CD4-positive, alpha-beta T cell treated with Interleukin-15 for 1 hour (primary cell): ENCODE results near the gene C1QTNF8.

ENCODE experiments used
- DNase-seq: peaks from one replicate; pipeline ENCODE4 v3.0.0-alpha.2; 2020

C1QTNF8 gene

DNA sequence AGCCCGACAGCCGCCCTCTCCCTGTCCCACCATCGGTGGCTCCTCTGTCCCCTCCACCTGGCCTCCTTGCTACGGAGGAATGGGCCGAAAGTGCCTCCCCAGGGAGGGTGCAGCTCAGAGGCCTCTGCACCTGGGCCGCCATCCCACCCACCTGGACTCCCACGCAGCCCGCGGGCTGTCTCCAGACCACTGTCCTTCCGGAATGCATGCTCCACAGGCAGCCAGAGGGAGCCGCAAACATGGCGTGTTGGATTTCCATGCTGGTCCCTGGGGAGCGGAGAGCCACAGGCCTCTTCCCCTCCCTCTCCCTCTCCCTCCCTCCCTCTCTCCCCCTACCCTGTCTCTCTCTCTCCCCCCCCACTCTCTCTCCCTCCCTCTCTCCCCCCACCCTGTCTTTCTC is 20.5 kb downstream of the C1QTNF8 start:
- no peak for DNase-seq

DNA sequence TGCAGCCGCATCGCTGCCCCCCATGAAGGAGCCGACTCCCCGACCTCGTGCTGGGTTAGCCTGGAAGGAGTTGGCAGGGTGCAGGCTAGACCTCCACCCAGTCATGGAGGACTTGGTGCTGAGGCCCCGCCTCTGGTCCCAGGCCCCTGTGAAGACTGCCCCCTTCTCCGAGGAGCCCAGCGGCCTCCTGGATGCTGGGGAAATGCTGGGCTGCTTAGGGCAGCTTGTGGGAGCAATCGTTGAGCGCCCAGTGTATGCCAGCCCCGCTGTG is 21.7 kb downstream of the C1QTNF8 start:
- no peak for DNase-seq

DNA sequence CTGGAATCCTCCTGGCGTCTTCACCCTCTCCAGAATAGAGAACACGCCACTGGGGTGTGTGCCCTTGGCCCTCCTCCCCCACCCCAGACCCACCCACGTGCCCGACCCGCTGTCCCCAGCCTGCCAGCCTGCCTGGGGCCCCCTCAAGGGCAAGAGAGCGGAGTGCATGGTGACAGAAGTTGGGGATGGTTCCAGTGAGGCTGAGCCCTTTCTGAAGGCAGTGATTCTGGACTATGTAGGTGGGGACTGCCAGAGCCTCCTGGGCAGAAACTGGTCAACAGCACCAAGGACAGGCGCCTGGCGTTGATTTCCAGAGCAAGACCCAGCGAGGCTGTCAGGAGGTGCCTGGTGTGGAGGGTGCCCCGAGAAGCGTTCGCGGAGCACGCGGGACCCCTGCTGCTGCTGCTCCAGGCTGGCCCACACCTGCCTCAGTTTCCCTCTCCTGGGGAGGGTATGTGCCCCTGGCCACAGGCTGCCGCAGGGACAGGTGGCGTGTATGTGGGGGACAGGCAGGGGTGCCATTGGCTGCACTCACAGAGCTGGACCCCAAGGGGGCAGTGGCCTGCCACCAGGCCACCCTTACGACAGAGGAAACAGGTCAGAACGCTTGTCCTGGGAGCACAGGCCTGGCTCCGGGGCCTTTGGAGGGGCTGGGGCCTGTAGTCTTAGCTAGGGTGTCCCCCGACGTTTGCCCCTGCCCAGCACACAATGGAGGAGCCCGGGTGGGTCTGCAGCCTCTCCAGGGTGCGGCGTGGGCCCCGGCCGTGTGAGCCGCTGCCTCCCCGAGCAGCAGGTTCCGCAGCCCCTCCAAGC is 22.3 kb downstream of the C1QTNF8 start:
- DNase-seq = no peak

DNA sequence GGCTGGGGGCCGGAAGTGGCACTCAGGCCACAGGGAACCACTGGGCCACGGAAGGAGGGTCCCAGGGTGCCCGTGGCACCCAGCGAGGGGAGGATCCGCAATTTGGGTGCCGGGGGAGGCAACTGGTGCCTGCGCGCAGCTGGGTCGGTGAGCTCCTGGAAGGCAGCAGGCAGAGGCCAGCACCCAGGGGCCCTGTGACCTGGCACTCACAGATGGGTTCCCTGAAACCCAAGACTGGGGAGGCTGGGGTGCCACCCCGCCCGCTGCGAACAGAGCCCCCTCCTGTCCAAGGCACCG is 22.8 kb downstream of the C1QTNF8 start:
- no peak for DNase-seq

DNA sequence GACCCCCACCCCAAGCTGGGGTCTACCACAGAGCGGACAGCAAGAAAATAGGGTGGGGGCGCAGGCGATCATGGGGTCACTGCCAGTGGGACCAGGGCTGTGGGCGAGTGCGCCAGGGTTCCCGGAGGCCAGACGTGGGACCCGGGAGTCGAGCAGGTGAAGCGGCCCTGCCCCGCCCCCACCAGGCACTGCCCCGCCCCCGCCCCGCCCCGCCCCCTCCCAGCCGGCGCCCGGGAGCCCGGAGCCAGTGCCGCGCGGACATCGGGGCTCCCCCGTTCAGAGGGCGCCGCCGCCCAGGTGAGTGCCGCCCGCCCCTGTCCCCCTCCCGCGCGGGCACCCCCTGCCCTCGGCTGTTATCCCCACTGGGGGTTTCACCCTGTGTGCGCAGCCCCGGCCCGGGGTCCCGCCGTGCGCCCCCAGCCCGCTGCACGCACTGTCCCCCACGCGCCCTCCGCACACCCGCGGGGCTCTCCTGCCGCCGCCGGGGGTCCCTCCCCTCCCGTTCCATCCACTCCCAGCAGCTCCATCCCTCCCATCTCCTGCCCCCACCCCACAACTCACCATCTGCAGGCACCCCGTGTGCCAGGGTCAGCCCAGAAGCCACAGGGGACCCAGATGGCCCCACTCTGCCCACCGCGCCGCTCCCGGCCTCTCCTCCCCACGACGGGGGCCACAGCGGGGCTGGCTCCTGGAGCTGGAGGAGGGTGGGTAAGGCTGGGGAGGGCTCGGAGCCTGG is 23.4 kb downstream of the C1QTNF8 start, which contains the start of gene SSTR5:
Gene SSTR5 (plus strand): TSS at position 222 of the 736 bp plus-strand sequence. CDS start 6,122 bp downstream, outside the sequence.
- DNase-seq = no peak

DNA sequence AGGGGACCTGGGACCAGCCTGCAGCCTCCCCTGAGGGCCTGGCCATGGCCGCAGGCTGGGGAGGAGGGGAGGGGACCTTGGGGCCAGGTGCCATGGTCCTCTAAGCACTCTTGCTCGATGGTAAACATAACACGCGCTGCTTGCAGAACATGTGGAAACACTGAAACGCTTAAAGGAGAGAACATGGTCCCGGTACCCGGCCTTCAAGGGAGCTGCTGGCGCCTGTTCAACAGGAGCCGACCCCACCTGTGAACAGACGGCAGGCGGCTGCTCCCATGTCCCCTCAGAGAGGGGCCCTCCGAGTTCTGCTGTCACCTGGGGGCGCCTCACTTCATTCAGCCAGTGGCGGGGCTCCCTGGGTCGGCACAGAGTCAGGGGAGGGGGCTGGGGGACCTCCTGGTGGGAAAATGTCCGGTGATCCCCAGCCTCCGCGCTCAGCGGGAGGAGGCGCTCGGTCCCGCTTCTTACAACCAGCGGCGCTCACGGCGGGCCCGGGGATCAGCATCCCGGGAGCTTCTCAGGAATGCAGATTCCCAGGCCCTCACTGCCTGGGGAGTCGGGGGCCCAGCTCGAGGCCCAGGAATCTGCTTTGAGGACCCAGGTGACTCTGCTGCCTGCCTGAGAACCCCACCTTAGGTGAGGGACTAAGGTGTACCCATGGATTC is 24.4 kb downstream of the C1QTNF8 start:
- no peak for DNase-seq

DNA sequence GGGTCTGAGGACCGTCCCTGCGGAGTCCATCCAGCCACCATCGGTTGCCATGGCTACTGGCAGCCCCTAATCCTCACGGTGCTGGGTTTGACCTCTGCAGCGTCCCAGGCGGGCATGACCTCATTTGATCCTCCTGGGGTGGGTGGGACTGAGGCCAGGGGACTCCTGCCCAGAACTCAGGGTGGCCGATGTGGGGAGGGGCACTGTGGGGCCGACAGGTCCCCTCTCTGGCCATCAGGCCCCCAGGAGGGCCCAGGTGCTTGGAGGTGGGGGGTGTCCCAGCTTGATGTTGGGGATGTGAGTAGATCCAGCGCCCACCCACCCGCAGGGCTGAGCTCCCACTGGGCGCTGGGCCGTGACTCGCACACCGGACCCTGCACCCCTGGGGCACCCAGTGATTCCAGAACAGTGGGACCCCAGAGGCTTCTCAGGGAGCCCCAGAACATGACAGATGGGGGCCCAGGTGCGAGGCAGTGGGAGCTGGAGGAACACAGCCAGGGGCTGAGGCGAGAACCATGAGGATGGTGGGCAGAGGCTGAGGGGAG is 25.1 kb downstream of the C1QTNF8 start:
- no peak for DNase-seq

DNA sequence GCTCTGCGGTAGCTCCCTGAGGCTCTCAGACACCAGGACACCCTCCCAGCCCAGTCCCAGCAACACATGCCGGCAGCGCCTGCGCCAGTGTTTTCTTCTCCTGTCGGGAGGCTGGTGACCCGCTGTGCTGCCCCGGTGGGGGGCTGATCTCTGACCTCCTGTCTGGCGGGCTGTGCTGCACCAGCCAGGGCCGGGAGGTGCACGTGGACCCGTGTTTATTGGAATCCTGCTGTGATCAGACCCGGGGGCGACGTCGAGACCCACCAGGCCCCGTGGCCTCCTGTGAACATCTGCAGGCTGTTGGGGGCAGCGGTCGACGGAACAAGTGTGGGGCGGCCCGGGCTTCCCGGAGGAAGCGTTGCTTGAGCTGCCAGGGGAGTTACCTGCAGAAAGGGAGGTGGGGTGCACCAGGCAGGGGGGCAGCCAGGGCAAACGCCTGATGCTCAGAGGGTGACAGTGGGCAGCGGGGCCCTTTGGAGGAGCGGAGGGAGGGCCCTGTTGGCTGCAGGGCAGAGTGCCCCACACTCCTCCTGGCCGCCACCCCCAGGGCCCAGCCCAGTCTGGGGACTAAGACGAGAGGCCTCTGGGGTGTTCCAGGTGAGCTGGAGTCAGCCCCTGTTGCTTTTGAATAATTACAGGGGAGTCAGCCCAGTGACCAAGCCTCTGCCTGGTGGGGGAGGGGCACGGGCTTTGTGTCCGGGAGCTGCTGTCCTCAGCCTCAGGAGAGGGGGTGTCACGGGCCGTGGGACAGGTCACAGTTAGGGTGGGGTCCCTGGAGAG is 25.8 kb downstream of the C1QTNF8 start:
- no peak for DNase-seq

DNA sequence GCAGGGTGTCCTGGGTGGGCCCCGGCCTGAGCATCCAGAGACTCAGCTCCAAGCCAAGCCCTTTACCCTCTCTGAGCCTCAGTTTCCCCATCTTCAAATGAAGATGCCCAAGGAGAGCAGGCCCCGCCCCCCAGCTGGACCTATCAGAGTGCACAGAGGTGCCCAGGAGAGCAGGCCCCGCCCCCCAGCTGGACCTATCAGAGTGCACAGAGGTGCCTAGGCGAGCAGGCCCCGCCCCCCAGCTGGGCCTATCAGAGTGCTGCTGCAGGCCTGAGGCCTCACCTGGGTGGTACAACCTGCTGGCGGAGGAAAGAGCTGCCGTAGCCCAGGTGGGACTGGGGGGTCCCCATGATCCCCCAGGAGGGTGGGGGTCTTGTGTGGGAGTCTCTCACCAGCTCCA is 26.9 kb downstream of the C1QTNF8 start:
- no peak for DNase-seq

DNA sequence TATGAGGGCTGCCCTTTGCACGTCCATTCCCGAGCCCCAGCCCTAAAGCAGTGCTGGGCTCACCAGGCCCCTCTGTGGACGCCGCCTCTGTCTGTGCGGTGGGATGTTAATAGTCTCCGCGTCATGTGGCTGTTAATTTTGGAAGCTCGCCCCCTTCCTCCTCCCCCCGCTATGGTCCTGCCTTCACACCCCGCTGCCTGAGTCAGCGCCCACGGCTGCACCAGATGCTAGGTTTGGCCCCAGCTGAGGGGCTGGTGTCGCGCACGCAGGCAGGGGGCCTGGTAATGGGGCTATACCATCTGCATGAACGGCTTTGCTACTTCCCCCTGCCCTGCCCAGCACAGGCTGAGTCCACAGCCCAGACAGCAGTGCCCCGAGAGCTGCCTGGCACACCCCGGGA is 27.6 kb downstream of the C1QTNF8 start:
- no peak for DNase-seq

DNA sequence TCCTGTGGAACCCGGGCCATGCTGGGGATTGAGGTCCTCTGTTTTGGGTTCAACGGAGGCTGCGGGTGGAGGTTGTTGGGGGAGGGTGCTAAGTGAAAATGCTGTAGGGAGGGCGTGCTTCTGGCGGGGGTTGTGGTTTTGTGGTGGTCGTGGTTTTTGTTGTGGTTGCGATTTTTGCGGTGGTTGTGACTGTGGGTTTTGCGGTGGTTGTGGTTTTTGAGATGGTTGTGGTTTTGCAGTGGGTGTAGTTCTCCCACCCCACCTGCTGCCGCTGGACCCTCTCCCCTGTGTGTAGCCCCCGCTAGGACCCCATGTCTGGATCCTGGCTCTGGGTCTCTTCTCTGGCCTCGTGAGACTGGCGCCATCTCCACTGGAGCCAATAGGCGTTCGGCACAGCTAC is 28.4 kb downstream of the C1QTNF8 start:
- no peak for DNase-seq

DNA sequence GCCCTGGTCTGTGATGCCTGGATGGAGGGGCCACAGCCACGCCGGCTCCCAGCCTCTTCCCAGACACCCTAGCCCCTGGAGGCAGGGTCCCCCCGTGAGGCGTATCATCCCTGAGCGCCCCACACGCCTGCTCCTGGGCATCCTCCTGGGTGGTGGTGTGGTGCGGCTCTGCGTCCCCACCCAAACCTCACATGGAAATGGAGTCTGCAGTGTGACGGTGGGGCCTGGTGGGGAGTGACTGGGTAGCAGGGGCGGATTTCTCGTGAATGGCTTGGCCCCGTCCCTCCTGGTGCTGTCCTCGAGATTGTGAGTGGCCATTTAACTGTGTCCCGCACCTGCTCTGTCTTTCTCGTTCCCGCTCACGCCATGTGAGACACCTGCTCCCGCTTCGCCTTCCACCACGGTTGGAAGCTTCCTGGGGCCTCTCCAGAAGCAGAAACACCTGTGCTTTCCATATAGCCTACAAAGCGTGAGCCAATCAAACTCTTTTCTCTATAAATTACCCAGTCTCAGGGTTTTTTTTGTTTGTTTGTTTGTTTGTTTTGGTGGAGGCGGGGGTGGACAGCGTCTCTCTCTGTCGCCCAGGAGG is 29.4 kb downstream of the C1QTNF8 start:
- DNase-seq = no peak

DNA sequence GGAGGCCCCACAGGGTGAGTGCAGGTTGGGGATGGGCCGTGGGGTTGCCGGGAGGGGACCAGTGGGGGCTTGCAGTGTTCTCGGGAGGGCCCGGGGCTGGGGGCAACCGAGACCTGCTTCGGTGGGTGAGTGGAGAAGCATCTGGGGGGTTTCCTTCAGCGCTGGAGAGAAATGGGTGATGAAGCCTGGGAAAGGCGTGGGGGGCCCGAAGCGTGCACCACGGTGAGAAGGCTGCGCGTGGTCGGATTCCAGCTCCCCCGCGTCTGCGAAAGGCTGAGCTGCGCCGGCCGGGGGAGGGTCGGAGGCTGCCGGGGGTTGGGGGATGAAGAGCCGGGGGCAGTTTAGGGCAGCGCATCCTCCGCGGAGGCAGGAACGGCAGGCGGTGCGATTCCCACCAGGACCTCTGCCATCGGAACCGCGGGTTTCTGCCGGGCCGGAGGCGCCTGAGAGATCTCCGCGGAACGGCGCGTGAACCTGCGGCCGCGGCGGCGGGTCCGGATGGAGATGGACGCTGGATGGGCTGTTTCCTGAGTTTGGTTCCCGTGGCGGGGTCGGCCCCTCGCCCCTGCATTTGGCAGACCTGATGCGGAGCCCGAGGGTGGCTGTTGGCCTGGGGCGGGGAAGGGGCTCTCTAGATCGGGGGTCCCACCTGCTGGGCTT is 30.4 kb downstream of the C1QTNF8 start:
- DNase-seq = no peak

DNA sequence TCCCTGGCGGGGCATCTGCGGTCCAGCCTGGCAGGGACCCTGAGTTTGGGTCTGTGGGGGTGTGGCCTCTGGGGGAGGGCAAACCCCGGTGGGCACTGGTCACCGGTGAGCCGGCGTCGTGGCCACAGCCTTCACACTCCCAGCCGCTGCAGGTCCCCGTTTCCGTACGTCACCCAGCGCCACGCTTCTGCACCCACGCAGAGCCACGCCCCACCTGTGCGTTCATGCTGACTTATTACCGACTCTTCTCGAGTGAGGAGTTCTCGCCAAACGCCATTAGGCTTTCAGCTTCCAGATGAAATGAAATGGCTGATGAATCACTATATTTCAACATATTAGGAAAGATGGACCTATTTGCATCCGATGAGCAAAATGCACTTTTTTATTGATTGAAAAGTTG is 32.3 kb downstream of the C1QTNF8 start:
- no peak for DNase-seq

DNA sequence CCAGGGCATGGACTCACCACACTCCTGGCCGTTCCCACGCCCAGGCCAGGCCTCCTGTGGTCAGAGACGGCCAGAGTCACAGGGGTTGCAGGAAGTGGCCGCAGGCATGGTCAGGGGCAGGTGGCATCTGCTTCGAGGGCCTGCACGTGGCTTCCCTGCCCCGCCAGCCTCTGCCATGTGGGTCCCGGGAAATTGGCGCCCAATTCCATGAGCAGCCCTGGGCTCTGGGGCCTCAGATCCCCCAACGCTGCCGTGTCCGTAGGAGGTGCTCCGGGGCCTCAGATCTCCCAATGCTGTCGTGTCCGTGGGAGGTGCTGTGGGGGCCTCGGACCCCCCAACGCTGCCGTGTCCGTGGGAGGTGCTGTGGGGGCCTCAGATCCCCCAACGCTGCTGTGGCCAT is 33.1 kb downstream of the C1QTNF8 start:
- no peak for DNase-seq

DNA sequence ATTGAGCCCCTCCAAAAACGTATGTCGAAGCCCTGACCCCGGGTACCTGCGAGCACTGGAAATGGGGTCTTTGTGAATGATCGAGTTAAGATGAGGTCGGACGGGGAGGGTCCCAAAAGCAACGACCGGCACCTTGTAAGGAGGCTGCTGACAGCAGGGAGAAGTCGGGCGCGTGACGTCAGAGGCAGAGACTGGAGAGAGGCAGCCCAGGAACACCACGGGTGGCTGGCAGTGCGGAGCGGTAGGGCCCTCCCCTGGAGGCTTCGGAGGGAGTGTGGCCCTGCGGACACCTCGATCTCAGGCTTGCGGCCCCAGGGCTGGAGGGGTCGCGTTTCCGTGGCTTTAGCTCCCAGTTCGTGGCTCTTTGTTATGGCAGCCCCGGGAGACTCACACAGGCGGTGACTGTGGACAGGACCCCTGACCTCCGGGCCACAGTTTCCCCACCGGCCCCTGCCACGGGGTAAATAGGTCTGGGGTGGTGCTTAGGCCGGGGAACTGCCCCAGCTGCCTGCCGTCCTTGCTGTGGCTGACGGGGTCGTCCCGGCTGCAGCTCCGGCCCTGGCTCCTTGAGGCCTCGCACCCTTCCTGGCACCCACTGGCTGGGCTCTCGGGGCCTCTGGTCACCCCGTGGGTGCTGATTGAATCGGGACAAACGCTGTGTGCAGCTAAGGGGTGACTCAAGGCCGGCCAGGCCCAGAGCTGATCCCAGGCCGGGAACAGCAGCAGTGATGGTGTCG is 34.1 kb downstream of the C1QTNF8 start:
- DNase-seq = no peak

DNA sequence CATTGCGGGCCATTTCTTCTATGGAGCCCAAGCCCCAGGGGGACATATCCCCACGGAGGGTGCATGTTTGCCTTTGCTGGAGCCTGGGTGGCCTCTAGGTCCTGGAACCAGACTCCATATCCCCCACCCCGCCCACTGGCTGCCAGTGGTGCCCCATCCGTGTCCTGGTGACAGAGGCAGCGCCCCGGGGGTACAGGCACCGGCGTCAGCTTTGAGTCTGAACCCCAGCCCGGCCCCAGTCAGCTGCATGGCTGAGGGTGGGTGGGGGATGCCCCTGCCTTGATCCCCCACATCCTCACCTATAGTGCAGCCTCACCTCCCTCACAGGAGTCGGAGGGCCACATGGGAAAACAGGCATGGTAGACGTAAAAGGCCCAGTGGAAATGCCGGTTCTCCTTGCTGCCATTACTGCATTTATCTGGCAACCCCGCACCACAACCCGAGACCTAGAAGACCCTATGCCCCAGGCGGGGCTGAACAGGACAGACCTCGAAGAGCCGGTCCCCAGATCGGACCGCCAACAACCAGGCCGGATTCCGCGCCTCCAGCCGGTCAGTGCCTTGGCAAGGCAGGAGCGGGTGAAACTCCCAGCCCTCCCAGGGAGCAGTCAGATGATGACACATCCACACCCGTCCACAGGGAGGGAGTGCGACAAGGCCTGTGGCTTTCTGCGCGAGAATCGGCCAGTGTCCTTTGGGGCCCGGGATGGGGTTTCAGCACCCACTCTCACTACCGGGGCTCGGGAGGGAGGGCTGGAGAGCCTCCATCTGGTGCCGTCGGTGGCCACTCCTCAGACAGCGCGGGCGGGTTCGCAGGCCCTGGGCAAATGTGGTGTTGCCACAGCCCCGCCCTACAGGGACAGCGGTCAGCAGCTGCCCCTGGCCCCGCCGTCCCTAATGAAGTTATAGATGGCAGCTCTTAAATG is 35.4 kb downstream of the C1QTNF8 start:
- DNase-seq = no peak

DNA sequence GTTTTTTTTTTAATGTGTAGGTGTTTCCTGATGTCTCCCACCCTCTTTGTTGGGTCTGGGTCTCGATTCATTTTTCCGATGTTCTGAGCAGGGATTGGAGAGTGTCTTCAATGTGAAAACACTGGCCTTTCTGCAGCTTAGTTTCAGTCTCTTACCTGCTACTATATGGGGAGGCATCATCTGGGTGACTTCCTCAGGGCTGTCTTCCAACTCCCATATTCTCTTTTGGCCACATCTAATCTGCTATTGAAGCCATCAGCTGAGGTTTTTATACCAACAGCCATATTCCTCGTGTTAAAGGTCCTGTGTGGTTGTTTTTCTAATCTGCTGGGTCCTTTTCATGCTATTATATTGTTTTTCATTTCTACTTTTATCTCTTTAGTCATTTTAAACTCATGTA is 36.7 kb downstream of the C1QTNF8 start:
- no peak for DNase-seq

DNA sequence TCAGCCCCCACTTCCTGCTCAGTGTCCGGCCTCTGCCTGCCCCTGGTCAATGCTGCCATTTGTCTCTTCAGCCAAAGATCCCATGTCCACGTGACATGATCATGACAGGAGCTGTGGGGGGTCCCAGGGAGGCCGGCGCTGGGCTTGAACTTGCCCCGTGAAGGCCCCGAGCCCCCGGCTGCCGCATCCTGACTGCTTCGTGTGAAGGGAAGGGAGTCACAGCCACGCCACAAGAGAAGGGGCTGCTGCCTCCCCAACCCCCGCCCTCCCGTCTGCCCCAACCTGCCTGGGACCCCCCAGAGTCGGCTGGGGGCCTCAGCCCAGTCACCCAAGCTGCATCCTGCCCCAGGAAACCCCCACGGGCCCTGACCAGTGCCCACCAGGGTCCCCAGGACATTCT is 37.8 kb downstream of the C1QTNF8 start:
- DNase-seq = no peak

DNA sequence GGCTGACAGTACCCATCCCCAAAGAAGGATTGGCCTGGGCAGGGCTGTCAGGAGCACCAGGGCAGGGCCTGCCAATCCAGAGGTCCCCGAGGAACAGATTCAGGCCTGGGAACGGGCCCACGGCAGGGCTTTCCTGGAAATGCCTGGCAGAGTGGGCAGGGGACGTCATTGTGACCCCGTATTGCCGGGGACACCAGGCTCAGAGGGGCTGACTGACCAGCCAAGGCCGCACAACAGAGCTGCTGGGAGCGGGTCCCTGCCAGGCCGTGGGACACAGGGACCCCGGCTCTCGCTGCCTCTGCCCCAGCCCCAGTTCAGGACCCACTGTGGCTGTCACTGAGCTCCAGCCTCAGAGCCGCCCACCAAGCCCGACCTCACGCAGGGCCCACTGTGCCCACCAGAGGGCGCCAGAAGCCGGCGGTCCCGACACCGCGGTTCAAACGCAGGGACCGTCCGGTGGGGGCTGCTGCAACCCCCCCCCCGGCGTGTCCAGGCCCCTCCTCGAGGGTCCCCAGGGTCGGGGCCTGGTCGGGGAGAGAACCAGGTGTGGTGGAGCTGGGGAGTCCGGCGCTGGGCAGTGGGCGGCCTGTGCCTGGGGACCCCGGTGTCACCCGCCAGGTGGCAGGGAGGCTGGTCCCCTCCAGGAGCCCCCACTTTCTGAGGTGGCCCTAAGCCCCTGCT is 38.7 kb downstream of the C1QTNF8 start:
- DNase-seq = no peak
